Measurements from ENCODE around the gene SFTPB.
"Not testable (repeated sequence)": the region's sequence is repeated elsewhere in the genome, so short reads cannot be mapped to it uniquely, and the experiment has no call there.

Gene SFTPB

GRCh38 chr2:85675866-85676548 lies 8.0 kb upstream of the SFTPB start:
- DNase-seq (ENCODE audit: low spot score), result no peak

DNA sequence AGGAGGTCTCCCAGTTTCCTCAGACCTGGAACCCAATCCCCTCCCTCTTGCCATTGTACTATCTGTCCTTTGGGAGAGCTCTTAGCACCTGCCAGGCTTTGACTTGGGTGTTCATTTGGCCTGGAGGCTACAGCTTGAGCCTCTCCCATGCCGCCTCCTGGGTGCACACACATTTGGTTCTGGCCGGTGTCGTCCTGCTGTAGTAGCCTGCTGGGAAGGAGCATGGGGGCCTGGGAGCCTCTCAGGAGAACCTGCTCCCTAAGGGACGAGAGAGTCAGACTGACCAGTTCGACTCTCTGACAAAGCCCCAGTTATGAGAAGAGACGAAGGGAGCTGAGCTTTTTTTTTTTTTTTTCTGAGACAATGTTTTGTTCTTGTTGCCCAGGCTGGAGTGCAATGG lies 7.4 kb upstream of the SFTPB start:
- DNase-seq (ENCODE audit: low spot score), result no peak

DNA sequence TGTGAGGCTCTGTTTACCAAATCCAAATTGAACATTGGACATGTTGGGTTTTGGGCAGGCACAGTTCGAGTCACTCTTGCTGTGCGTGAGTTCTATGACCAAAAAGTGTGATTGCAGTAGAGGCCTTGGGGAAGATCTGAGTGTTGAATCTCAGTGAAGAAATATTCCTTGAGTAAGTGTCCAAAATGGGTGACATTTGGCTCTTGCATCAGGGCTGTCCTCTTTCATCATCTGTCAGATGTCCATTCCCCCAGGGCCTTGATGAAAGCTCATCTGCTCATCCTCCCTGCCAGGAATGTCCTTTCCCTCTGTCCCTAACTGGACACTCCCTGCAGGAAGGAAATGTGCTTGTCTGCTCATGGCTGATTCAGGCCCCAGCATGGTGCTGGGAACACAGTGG lies 6.4 kb upstream of the SFTPB start:
- no peak for DNase-seq (ENCODE audit: low spot score)

GRCh38 chr2:85673716-85674375 lies 5.8 kb upstream of the SFTPB start:
- no peak for DNase-seq (ENCODE audit: low spot score)

DNA sequence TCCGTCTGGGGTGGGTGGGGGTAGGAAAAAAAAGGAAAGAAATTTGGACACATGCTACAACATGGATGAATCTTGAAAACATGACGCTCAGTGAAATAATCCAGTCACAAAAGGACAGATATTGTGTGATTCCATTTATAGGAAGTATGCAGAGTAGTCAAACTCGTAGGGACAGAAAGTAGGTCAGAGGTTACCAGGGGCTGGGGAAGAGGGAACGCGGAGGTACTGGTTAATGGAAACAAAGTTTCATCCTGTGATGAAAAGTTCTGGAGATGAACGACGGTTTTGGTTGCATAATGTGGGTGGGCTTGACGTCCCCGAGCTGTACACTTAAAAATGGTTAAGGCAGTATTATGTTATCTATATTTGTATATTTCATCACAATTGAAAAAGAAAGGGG lies 4.5 kb upstream of the SFTPB start:
- DNase-seq (ENCODE audit: low spot score), result no peak

- not testable (repeated sequence) for DNase-seq (ENCODE audit: low spot score)
These were observed 2.4 kb upstream of the SFTPB start for GRCh38 chr2:85670416-85670815.

DNA sequence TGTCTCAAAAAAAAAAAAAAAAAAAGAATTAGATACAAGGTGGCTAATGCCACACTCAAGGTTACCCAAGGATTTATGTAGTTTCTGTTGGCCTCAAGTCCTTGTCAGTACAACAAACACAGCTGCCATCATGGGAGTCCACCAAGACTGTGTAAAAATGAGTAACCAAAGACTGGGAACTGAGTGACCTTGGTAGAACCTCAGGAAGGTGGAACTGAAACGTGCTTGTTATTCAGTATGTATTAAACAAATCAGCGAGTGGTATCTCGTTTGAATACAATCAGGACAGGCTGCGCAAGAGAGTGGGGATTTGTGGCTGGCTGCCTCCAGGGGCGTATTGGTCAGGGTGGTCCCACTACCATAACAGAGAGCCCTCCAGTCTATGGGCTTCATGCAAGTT lies 1.6 kb upstream of the SFTPB start:
- DNase-seq (ENCODE audit: low spot score), result no peak

- no peak for DNase-seq (ENCODE audit: low spot score)
These were observed 801 bp upstream of the SFTPB start for GRCh38 chr2:85668857-85669142.

GRCh38 chr2:85667561-85668008 lies 414 bp downstream of the SFTPB start:
- no peak for DNase-seq (ENCODE audit: low spot score)

DNA sequence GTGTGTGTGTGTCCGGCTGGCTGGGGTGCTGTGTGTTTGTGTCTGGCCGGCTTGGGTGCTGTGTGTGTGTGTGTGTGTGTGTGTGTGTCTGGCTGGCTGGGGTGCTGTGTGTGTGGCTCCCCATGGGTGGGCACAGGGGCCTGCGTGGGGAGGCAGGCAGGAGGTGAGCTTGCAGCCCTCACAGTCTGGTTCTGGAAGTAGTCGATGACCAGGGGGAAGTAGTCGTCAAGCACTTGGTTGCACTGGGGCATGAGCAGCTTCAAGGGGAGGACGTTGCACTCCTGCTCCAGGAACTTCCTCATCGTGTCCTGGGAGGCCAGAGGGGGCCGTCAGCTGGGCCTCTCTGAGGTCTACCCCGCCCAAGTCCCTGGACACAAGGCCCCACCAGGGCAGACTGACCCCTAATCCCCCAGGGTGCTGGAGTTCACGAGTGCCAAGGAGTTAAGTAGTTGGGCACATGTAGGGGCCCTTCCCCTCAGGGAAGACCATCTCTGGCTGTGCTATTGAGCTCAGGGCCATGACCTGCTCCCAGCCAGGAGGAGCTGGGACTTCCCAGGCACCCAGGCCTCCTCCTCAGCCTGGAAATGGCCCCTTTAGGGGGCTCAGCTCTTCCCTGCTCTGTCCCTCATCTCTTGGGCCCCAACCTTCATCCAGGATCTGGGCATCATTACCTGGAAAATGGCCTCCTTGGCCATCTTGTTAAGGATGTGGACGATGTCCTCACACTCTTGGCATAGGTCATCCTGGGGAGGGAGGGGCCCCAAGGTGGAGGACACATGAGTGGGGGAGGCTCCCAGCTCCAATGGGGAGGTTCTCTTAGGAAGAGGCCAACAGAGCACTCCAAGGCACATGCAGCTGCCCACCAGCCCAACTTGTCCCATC lies 1.3 kb downstream of the SFTPB start:
- DNase-seq (ENCODE audit: low spot score), result no peak

DNA sequence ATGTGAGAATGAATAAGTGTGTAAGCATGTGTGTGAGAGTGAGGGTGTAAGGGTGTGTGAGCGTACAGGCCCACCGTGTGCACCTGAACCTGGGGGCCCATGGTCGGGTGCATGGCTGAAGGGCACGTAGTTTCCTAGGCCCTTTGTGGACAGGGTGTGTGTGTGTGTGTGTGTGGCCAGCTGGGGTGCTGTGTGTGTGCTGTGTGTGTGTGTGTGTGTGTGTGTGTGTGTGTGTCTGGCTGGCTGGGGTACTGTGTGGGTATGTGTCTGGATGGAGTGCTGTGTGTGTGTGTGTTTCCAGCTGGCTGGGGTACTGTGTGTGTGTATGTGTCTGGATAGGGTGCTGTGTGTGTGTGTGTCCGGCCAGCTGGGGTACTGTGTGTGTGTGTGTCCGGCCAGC lies 2.0 kb downstream of the SFTPB start:
- no peak for DNase-seq (ENCODE audit: low spot score)

DNA sequence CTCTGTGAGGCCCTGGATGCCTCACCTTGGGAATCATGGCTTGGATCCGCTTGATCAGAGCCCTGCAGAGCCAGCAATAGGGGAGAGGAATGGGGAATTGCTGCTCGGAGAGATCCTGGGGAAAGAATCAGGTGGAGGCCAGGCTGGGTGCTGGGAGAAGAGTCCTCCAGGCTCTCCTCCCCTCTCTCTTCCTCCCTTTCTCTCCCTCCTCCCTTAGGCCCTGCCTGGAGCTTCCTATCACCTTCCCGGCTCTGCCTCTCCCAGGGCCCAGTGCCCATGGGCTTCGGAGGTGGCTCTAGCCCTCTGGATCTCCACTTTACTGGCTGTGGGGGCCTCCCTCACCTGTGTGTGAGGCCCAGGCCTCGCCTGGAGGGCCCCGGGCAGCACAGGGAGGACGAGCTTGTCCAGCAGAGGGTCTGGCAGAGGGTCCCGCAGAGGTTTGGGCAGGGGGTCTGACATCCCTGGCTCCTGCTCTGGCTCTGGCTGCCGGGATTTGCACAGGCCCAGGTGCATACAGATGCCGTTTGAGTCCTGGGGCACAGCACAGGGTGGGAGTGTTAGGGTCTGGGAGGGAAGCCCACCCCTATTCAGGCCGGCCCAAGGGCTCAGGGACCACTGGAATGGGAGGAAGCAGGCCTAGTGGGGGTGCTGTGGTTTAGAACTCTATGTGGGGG lies 2.6 kb downstream of the SFTPB start:
- no peak for DNase-seq (ENCODE audit: low spot score)

DNA sequence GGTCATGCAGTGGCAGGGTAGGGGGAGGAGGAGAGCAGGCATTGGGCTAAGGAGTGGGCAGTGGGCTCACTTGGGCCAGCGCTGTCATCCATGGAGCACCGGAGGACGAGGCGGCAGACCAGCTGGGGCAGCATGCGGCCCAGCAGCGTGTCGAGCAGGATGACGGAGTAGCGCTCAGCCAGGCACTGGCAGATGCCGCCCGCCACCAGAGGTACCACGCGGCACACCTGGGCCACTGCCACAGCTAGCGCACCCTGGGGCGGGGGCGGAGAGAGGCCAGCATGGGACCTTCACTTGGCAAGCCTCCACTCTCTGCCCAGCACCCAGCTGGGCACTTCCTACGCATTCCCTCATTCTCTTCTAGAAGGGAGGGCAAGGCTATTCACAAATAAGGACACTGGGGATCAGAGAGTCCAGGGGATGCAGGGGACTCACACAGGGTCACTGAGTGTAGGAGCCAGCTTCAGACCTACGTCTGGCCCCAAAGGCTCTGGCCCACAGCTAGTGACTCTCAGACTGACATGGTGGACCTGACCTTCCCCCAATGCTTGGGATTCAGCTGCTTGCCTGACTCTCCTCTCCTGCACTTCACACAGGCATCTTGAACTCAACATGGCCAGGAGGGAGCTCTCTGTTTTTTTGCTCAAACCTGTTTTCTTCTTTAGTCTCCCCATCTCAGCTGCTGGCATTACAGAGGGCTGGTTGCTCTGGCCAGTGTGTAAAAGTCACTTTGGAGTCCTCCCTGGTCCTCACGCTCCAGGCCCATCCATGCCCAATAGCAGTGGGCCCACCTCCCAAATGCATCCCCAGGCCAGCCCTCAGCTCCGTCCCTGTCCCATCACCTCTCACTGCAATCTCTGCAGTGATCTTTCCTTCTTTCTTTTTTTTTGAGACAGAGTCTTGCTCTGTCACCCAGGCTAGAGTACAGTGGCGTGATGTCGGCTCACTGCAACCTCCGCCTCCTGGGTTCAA lies 4.1 kb downstream of the SFTPB start:
- DNase-seq (ENCODE audit: low spot score), result no peak

GRCh38 chr2:85662899-85663593 lies 5.0 kb downstream of the SFTPB start:
- no peak for DNase-seq (ENCODE audit: low spot score)

GRCh38 chr2:85661139-85661858 lies 6.7 kb downstream of the SFTPB start:
- DNase-seq (ENCODE audit: low spot score), result no peak

GRCh38 chr2:85660725-85661124 lies 7.3 kb downstream of the SFTPB start:
- no peak for DNase-seq (ENCODE audit: low spot score)

- DNase-seq (ENCODE audit: low spot score), result not testable (repeated sequence)
These were observed 7.7 kb downstream of the SFTPB start for GRCh38 chr2:85660301-85660700.

- no peak for DNase-seq (ENCODE audit: low spot score)
These were observed 8.5 kb downstream of the SFTPB start for GRCh38 chr2:85659324-85659981.

DNA sequence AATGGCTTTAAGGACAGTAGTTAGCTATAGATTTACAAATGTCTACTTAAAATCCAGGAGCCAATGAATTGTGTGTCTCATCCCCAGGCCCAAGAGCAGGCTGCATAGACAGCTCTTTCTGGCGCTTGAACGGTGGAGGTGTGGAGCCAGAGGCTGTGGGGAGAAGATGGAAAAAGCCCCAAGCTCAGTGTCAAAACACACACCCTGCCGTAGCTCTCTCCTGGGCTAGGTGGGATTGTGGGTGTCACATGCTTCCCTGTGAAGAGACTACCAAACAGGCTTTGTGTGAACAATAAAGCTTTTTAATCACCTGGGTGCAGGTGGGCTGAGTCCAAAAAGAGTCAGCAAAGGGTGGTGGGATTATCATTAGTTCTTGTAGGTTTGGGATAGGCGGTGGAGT lies 10.6 kb downstream of the SFTPB start:
- not testable (repeated sequence) for DNase-seq (ENCODE audit: low spot score)

GRCh38 chr2:85656468-85656867 lies 11.5 kb downstream of the SFTPB start:
- no peak for DNase-seq (ENCODE audit: low spot score)
